Activated naive CD4-positive, alpha-beta T cell treated with anti-CD3 and anti-CD28 coated beads, Interleukin-2, amount 50 U/mL, for 72 hours (primary cell): ENCODE results near the gene TRAPPC2L. TPM values are rescaled to one million over a fixed set of nuclear protein-coding genes. Genes with fewer than 3 reads are reported as not detected.
"Not testable (repeated sequence)": the region's sequence is repeated elsewhere in the genome, so short reads cannot be mapped to it uniquely, and the experiment has no call there.

ENCODE experiments used
- ATAC-seq, 2 donors: fragments of 150-1000 bp; cut with Tn5 transposase; 2 replicates each; pipeline ENCODE4 v1.10.0; 2021; ENCODE audit warnings: mild to moderate bottlenecking in 2 of 2, moderate library complexity in 2 of 2
- DNase-seq, 2 donors: peaks; one replicate each; pipeline ENCODE4 v3.0.0; 2021 to 2022; ENCODE audit warnings: low spot score in 2 of 2
- H3K27ac Mint-ChIP-seq, 2 donors: one replicate each; pipeline ENCODE4 v1.8.0; 2022; ENCODE audit warnings: mild to moderate bottlenecking in 2 of 2, mixed read lengths in 2 of 2
- H3K36me3 Mint-ChIP-seq, 2 donors: one replicate each; pipeline ENCODE4 v1.8.0; 2022; ENCODE audit warnings: mixed read lengths in 2 of 2
- H3K9me3 Mint-ChIP-seq, 2 donors: one replicate each; pipeline ENCODE4 v1.8.0; 2022; ENCODE audit warnings: mixed read lengths in 2 of 2
- total RNA-seq, 2 donors: library from RNA; stranded (reverse); gene quantifications; one replicate each; pipeline ENCODE4 v1.2.3, GENCODE V29; 2022

Gene TRAPPC2L
- total RNA-seq, 2 donors from 2014 or later = 36.0 to 63.5 TPM

DNA sequence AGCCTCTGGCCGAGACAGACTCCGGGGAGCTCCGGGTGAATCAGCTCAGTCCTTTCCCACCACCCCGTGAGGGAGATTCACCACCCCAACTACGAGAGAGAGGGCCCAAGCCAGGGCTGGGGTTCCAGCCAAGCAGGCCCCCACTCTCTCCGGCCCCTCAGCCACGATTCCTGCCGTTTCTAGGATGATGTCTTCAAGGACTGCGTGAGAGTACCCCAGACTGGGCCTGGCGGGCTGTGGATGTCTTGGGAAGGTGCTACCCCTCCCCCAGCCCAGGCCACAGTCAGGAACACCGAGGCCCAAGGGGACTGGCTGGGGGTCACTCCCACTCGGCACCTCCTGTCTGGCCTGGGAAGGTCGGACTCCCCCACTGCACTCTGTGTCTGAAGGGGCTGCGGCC is 31.1 kb downstream of the TRAPPC2L start:
- no peaks in the 10 kb centered on the region for H3K36me3 Mint-ChIP-seq
- DNase-seq = no peak
- ATAC-seq = peak in 1 of 2 donors; percentile 14

DNA sequence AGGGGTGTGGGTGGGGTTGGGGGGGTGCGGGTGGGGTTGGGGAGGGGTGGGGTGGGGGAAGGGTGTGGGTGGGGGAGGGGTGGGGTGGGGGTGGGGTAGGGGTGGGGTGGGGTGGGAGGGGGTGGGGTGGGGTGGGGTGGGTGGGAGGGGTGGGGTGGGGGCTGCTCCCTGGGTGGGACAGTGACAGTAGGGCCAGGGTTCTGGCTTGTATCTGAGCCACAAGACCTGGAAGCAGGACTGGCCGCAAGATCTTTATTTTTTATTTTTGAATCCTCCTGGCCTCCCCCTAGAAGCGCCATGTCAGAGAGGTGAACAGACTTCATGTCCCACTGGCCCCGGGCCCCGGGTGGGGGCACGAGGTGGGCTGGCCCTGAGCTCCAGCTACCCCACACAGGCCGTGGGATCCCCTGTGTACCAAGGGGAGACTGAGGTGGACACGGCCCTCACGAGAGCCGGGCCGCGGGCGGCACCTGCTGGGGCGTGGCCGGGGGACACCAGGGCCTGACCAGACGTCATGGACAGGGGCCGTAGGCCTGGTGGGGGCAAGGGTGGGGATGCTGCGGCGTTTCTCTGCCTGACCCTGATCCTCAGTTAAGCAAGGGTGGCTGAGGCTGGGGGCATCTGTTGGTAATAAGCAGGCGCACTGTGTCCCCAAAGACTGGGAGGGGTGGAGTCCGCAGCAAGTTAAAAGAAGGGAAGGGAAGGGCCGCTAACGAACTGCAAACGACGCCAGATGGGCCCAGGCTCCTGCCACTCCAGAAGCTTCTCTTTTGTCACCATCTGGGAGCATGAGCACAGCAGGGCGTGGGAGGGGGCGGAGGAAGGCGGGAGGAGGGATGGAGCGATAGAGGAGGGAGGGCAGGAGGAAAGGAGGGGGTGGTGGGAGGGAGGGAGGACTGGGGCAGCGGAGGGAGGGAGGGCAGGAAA is 31.8 kb downstream of the TRAPPC2L start:
- peak in 1 of 2 donors; percentile 38 for ATAC-seq
- H3K36me3 Mint-ChIP-seq = no peaks in the 10 kb centered on the region
- no peaks in the 10 kb centered on the region for H3K9me3 Mint-ChIP-seq

More for the DNA sequence above, 31.1 kb downstream of the TRAPPC2L start:
- Mint-ChIP-seq H3K9me3 (no peaks in the 10 kb centered on the region), H3K27ac (no peak overlapping the region)

DNA sequence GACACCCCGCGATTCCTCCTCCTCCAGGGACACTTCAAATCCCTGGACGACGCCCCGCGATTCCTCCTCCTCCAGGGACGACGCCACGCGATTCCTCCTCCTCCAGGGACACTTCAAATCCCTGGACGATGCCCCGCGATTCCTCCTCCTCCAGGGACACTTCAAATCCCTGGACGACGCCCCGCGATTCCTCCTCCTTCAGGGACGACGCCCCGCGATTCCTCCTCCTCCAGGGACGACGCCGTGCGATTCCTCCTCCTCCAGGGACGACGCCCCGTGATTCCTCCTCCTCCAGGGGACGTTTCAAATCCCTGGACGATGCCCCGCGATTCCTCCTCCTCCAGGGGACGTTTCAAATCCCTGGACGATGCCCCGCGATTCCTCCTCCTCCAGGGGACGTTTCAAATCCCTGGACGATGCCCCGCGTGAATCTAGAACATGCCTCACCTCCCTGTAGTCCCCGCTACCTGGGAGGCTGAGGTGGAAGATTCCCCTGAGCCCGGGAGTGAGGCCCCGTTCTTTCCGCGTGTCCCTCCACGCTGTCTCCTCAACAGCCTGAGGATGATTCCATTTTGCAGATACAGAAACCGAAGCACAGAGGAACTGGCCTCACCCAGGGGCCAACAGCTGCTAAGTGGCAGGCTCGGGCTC is 32.9 kb downstream of the TRAPPC2L start:
- DNase-seq, H3K27ac Mint-ChIP-seq, H3K9me3 Mint-ChIP-seq, ATAC-seq, H3K36me3 Mint-ChIP-seq: not testable (repeated sequence)

More for the DNA sequence above, 31.8 kb downstream of the TRAPPC2L start:
- no peak overlapping the region for H3K27ac Mint-ChIP-seq
- DNase-seq = no peak

DNA sequence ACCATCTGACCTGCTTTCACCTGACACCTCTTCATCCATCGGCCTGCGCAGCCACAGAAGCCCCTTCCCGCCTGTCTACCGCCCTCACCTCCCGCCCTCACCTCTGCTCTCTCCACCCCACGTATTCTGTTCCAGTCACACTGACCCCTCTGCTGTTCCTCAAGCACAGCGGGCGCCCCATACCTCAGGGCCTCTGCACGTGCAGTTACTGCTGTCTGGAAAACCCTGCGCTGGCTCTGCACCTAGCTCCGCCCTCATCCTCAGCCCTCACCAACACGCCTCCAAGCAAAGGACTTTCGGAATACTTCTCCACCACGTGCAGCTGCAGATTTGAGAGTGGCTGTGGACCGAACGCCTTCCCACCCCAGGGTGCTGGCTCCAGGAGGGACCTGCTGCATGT is 34.2 kb downstream of the TRAPPC2L start:
- ATAC-seq (no peak), DNase-seq (no peak)
- Mint-ChIP-seq H3K9me3 (no peaks in the 10 kb centered on the region), H3K27ac (no peak overlapping the region), H3K36me3 (no peaks in the 10 kb centered on the region)

DNA sequence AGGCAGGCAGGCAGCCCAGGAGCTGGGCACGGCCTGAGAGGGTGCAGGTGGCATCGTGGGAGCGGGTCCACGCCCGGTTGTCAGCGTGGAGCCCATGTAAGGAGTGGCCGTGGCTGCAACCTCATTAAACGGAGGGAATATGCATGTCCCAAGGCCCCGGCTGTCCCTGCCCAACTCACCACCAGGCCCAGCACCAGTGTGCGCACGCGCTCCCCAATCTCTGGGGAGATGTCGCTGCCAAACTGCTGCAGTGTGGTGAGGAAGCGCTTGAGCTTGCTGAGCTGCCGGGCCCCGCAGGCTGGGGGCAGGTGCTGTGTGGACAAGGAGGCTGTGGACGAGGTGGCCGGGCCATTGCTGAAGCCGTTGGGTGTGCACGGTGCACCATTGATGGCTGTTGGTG is 35.1 kb downstream of the TRAPPC2L start:
- DNase-seq (no peak), ATAC-seq (no peak)
- H3K27ac Mint-ChIP-seq = peak overlapping the region in 1 of 2 donors; percentile 81
- H3K9me3 Mint-ChIP-seq = no peaks in the 10 kb centered on the region
- no peaks in the 10 kb centered on the region for H3K36me3 Mint-ChIP-seq

DNA sequence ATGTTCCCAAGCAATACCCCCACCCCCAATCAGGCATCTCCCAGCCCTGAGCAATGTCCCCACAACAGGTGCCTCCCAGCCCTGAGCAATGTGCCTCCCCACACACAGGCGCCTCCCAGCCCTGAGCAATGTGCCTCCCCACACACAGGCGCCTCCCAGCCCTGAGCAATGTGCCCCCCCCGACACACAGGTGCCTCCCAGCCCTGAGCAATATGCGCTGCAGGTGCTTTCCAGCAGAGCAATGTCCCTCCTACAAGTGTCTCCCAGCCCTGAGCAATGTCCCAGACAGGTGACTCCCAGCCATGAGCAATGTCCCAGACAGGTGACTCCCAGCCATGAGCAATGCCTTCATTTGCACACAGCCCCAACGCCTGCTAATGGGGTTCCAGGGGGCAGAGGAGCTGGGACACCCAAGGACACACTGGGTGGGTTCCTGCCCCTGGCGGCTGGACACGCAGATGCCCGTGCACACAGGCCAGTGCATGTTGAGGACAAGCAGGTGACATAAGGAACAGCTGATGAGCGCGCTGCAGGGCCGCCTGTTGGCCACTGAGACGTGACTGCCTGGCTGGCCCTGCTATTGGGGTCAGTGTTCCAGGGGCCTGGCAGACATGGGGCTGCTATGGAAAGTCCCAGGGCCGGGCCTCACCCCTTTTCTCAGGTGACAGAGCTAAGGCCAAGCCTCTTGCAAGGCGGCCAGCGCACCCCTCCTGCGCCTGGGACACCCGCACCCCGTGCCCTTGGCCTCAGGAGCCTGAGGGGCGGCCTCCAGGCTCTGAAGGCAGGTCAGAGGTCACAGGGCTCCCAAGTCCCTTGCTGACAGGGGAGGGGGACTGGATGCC is 36.4 kb downstream of the TRAPPC2L start:
- DNase-seq = no peak
- no peak for ATAC-seq
- H3K9me3 Mint-ChIP-seq = no peaks in the 10 kb centered on the region
- no peak overlapping the region for H3K27ac Mint-ChIP-seq
- no peaks in the 10 kb centered on the region for H3K36me3 Mint-ChIP-seq

DNA sequence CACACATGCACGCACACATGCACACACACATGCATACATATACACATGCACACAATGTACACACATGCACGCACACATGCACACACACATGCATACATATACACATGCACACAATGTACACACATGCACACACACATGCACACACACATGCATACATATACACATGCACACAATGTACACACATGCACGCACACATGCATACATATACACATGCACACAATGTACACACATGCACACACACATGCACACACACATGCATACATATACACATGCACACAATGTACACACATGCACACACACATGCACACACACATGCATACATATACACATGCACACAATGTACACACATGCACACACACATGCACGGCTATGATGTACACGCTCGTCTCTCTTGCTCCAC is 37.3 kb downstream of the TRAPPC2L start:
- not testable (repeated sequence) for ATAC-seq, H3K9me3 Mint-ChIP-seq, DNase-seq, H3K36me3 Mint-ChIP-seq, H3K27ac Mint-ChIP-seq

DNA sequence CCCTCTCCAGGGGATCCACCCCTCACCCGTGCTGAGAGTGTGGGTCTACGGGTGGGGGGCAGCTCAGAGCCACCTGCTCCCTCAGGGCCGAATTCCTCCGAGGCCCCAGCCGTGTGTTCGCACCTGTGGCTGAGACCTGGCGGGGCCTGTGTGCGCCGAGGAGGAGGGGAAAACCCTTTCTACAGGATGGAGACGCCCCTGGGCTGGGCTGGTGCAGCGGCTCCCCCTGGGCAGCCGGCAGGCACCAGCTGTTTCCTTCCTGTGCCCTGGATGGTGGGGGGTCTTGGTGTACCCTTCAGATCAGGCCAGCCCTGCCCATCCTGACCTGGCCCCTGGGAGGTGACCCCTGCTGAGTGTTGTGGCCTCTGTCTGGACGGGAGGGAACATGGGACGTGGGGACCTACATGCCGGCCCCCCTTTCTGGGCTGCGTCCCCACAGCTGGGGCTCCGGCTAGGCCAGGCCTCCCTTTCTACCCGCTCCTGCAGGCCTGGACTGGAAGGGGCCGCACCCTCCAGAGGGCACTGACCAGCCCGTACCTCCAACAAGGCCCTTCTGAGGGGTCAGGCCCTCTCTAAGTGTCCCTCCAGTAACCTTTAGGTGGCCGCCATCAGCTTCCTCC is 37.9 kb downstream of the TRAPPC2L start:
- Mint-ChIP-seq H3K9me3 (no peaks in the 10 kb centered on the region), H3K36me3 (no peaks in the 10 kb centered on the region), H3K27ac (no peak overlapping the region)
- DNase-seq (no peak), ATAC-seq (no peak)

DNA sequence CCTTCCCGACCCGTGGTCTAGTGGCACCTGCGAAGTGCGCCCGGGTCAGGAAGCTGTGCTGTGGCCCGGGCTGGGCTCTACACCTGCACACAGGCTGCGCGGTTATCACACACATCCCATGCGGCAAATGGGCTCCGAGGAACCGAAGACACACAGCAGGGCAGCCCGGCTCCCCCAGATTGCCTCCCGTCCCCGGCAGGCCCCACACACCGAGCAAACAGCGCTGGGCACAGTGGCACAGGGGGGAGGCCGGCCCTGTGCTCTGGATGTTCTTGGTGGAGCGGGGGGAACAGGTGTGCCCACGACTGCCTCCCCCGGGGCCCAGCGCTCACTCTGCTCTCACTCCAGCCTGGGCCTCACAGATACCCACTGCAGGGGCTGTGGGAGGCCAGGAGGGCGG is 38.4 kb downstream of the TRAPPC2L start:
- DNase-seq (no peak), ATAC-seq (no peak)
- Mint-ChIP-seq H3K36me3 (no peaks in the 10 kb centered on the region), H3K9me3 (no peaks in the 10 kb centered on the region), H3K27ac (no peak overlapping the region)

DNA sequence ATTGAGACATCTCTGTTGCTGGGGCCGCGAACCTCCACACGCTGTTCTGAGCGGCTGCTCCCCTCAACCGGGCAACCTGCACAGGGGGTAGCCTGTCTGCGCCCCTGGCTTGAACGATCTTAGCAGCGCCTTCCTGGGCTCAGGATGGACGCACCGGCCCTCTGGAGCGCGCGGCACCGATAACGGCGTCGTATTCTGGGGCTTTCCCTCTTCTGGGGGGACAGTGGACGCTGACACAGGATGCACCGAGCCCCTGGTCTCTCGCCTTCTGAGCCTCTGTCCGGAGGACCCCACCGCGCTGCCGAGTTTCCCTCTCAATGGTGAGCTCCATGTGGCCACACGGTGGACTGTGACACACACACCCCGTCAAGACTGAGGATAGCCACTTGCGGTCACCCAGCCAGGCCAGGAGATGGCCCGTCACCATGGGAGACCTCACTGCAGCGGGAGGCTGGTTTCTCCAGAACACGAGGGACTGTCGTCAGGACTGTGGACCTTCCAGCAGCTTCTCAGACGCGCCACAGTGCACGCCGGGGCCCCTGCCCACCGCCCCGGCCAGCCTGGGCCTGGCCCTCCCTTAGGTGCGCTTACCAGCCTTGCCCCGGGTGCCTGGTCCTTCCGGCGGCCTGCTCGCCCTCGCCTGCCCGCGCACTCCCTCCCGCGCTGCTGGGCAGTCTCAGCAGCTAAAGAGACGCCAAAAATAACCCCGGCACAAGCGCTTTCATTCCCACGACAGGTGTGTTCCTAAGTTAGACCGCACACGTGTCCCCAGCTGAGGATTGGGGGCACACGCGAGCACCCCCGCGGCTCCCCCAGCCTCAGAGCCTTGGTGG is 39.5 kb downstream of the TRAPPC2L start:
- H3K27ac Mint-ChIP-seq = no peak overlapping the region
- DNase-seq = no peak
- no peak for ATAC-seq
- no peaks in the 10 kb centered on the region for H3K36me3 Mint-ChIP-seq
- H3K9me3 Mint-ChIP-seq = no peaks in the 10 kb centered on the region

DNA sequence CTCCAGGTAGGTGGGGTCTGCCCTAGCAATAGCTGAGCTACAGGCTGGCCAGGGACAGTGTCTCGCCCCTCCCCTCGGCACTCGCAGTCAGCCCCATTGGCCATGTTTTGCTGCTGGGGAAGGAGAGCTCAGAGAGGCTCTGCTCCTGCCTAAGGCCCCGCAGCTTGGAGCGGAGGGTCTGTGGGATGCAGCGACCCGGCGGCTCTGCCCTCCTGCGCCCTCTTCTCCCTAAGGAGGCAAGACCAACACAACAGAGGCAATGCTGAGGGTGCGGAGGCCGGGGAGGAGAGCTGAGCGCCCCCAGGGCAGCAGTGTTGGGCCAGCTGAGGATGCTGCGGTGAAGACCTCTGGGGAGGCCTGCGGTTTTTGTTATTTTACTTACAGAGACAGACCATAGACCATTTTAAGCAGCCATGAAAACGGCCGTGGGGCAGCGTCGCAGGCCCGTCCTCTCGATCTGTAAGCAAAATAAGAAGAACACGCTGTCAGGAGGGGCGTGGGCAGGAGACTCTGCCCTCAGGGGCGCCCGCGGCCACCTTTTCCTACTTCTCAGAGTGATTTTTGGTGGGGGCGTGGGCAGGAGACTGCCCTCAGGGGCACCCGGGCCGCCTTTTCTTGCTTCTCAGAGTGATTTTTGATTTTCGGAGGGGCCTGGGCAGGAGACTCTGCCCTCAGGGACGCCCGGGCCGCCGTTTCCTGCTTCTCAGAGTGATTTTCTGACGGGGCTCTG is 40.9 kb downstream of the TRAPPC2L start:
- ATAC-seq (no peak), DNase-seq (no peak)
- Mint-ChIP-seq H3K36me3 (no peaks in the 10 kb centered on the region), H3K9me3 (no peaks in the 10 kb centered on the region), H3K27ac (no peak overlapping the region)

DNA sequence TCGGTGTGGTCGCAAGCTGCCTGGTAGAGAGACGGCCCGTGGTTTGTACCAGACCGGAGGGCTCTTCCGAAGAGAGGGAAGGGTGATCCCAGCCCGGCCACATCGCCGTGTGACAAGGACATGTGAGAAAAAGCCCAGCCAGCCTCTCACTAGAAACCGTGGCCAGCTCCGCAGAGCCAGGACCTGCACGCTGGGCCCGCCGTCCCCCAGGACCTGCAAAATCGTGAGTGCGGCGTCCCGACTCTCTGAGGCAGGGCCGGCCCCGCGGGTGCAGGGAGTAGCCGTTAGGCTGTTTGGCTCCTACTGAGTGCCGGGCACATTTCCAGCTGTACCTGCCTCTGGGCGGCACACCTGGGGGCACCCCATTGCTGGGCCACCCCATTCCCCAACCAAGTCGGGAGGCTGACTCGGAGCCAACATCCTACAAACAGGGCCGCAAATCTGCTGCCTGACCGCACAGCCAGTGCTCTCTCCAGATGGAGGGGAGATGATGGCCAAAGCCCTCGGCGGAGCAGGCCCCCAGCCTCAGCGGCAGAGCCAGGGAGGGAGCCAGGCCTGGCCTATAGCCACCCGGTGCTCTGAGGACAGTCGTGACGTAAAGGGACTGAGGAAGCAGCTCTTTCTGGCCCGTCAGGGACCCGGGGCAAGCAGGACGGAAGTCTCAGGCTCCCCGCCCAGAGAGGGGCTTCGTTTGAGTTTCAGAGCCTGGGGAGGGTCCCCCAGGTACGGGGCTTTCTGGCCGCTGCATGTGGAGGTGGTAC is 43.2 kb downstream of the TRAPPC2L start:
- Mint-ChIP-seq H3K27ac (no peak overlapping the region), H3K36me3 (no peaks in the 10 kb centered on the region), H3K9me3 (no peaks in the 10 kb centered on the region)
- ATAC-seq = no peak
- no peak for DNase-seq

DNA sequence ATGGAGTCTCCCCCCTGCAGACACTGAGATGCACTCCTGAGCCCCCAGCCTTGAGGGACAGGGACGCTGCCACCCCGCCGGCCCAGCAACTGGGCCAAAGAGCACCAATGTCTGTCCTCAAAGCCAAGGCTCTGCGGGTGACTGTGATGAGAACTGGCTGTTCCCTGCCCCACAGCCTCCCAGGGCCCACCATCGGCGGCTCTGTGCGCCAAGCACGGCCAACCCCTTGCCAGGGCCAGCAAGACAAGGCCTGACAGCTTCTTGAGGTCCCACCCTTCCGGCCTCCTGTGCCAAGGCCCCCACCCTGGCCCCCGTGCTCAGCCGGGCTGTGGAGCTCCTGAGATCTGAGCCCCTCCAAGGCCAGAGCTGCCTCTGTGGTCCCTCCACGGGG is 43.7 kb downstream of the TRAPPC2L start:
- Mint-ChIP-seq H3K27ac (no peak overlapping the region), H3K9me3 (no peaks in the 10 kb centered on the region)
- ATAC-seq = no peak

DNA sequence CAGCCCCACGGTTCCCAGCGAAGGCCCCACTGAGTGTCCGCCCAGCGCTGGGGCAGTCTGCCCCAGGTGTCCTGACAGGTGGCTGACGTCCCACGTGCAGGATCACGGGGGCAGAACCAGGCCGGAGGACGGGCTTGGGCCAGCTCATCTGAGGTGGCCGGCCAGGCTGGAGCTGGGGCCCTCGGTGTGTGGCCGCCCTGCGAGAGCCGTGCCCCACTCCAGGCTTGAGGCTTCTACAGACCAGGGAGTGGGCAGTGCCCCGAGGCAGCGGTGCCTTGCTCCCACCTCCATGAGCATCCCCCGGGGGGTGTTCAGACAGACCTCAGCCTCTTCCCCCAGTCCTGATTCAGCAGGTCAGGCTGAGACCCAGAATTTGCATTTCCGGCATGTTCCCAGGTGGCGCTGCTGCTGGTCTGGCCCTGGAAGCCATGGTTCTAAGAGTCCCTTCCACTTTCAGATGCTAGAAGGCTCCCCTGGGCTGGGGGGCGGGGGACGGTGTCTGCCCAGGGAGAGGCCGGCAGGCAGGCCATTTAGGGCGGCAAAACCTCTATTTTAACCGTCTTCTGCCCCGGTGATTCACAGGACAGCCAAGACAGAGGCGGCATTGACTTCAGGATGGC is 44.9 kb downstream of the TRAPPC2L start:
- ATAC-seq = no peak
- no peak for DNase-seq
- H3K9me3 Mint-ChIP-seq = no peaks in the 10 kb centered on the region
- no peaks in the 10 kb centered on the region for H3K36me3 Mint-ChIP-seq
- H3K27ac Mint-ChIP-seq = no peak overlapping the region

More for the DNA sequence above, 43.7 kb downstream of the TRAPPC2L start:
- no peak for DNase-seq
- no peaks in the 10 kb centered on the region for H3K36me3 Mint-ChIP-seq
